ENCODE measurements around the gene PDZRN4.
"Not testable (repeated sequence)": the region's sequence is repeated elsewhere in the genome, so short reads cannot be mapped to it uniquely, and the experiment has no call there.

Gene PDZRN4

GRCh38 chr12:41511247-41511646 lies 323.1 kb downstream of the PDZRN4 start:
- DNase-seq (ENCODE audit: low read depth in 2 of 2) = no peak

GRCh38 chr12:41512497-41512896 lies 324.4 kb downstream of the PDZRN4 start:
- DNase-seq (ENCODE audit: low read depth in 2 of 2) = no peak

- no peak for DNase-seq (ENCODE audit: low read depth in 2 of 2)
Measured at GRCh38 chr12:41514021-41514777, 326.1 kb downstream of the PDZRN4 start.

- no peak for DNase-seq (ENCODE audit: low read depth in 2 of 2)
Measured at GRCh38 chr12:41514907-41515306, 326.8 kb downstream of the PDZRN4 start.

- no peak for DNase-seq (ENCODE audit: low read depth in 2 of 2)
Measured at GRCh38 chr12:41515953-41516352, 327.8 kb downstream of the PDZRN4 start.

- DNase-seq (ENCODE audit: low read depth in 2 of 2) = no peak
Measured at GRCh38 chr12:41520869-41521268, 332.7 kb downstream of the PDZRN4 start.

GRCh38 chr12:41521872-41522379 lies 333.8 kb downstream of the PDZRN4 start:
- peak; percentile 91 for DNase-seq (ENCODE audit: low read depth in 2 of 2)

- DNase-seq (ENCODE audit: low read depth in 2 of 2) = no peak
Measured at GRCh38 chr12:41527062-41527461, 338.9 kb downstream of the PDZRN4 start.

GRCh38 chr12:41527534-41528116 lies 339.5 kb downstream of the PDZRN4 start:
- no peak for DNase-seq (ENCODE audit: low read depth in 2 of 2)

- no peak for DNase-seq (ENCODE audit: low read depth in 2 of 2)
Measured at GRCh38 chr12:41528874-41529273, 340.8 kb downstream of the PDZRN4 start.

GRCh38 chr12:41530441-41530840 lies 342.3 kb downstream of the PDZRN4 start:
- no peak for DNase-seq (ENCODE audit: low read depth in 2 of 2)

- DNase-seq (ENCODE audit: low read depth in 2 of 2) = no peak
Measured at GRCh38 chr12:41531147-41531829, 343.2 kb downstream of the PDZRN4 start.

GRCh38 chr12:41532072-41532471 lies 344.0 kb downstream of the PDZRN4 start:
- no peak for DNase-seq (ENCODE audit: low read depth in 2 of 2)

GRCh38 chr12:41536813-41537490 lies 348.8 kb downstream of the PDZRN4 start:
- DNase-seq (ENCODE audit: low read depth in 2 of 2) = no peak

- no peak for DNase-seq (ENCODE audit: low read depth in 2 of 2)
Measured at GRCh38 chr12:41537522-41537921, 349.4 kb downstream of the PDZRN4 start.

- no peak for DNase-seq (ENCODE audit: low read depth in 2 of 2)
Measured at GRCh38 chr12:41545761-41546160, 357.6 kb downstream of the PDZRN4 start.

- not testable (repeated sequence) for DNase-seq (ENCODE audit: low read depth in 2 of 2)
Measured at GRCh38 chr12:41547071-41547470, 359.0 kb downstream of the PDZRN4 start.

GRCh38 chr12:41548926-41549325 lies 360.8 kb downstream of the PDZRN4 start:
- DNase-seq (ENCODE audit: low read depth in 2 of 2) = no peak

GRCh38 chr12:41552588-41552987 lies 364.5 kb downstream of the PDZRN4 start:
- peak; percentile 2 to 3 for DNase-seq (ENCODE audit: low read depth in 2 of 2)

- DNase-seq (ENCODE audit: low read depth in 2 of 2) = no peak
Measured at GRCh38 chr12:41556176-41556575, 368.1 kb downstream of the PDZRN4 start.

GRCh38 chr12:41557344-41557743 lies 369.2 kb downstream of the PDZRN4 start:
- DNase-seq (ENCODE audit: low read depth in 2 of 2) = no peak

- no peak for DNase-seq (ENCODE audit: low read depth in 2 of 2)
Measured at GRCh38 chr12:41558671-41559070, 370.6 kb downstream of the PDZRN4 start.
